ENCODE measurements around the gene PTPRG.

Gene PTPRG

DNA sequence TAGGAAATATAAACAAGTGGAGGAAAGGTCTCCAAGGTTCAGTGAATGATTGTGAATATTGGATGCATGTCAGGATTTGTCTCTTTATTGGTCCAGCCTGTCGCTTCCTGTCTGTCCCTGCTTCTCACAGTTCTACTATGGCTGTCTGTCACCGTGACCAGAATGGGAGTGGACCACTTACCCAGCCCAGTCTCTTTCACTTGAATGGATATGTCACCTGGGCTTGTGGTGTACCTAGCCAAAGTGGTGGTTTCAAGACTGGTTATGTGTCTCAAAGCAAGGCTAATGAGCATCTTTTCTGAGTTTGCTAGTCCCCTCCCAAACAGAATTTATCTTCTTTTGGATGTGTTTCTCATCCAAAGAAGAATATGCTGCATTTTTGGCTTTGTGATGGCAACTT is 231.7 kb downstream of the PTPRG start:
- no peaks in the 10 kb centered on the region for H3K9me3 ChIP-seq (ENCODE audit: insufficient read depth, low read depth, low read length)
- no peak overlapping the region for H2AFZ ChIP-seq (ENCODE audit: low read length)
- no peaks in the 10 kb centered on the region for H3K9me2 ChIP-seq (replicated peaks; ENCODE audit: low read depth, low read length)
- no peaks in the 10 kb centered on the region for H3K79me2 ChIP-seq (ENCODE audit: insufficient read depth, low read length)
- no peaks in the 10 kb centered on the region for H4K20me1 ChIP-seq (ENCODE audit: insufficient read depth, low read length, poor library complexity, severe bottlenecking)
- H3K36me3 ChIP-seq (ENCODE audit: insufficient read depth, low read length): no peaks in the 10 kb centered on the region
- H3K9ac ChIP-seq (ENCODE audit: low read depth, low read length, poor library complexity, severe bottlenecking): no peak overlapping the region
- H3F3A ChIP-seq (ENCODE audit: low read depth): no peaks in the 10 kb centered on the region
- no peaks in the 10 kb centered on the region for H3K27me3 ChIP-seq (ENCODE audit: insufficient read depth, low read length, poor library complexity, severe bottlenecking)
- no peak overlapping the region for H3K4me3 ChIP-seq (ENCODE audit: low read length, poor library complexity, severe bottlenecking)
- TF ChIP-seq EZH2phosphoT487 (IDR thresholded peaks at IDR 0.05; ENCODE audit: borderline replicate concordance): no peak
- TF ChIP-seq, protein P1, sequence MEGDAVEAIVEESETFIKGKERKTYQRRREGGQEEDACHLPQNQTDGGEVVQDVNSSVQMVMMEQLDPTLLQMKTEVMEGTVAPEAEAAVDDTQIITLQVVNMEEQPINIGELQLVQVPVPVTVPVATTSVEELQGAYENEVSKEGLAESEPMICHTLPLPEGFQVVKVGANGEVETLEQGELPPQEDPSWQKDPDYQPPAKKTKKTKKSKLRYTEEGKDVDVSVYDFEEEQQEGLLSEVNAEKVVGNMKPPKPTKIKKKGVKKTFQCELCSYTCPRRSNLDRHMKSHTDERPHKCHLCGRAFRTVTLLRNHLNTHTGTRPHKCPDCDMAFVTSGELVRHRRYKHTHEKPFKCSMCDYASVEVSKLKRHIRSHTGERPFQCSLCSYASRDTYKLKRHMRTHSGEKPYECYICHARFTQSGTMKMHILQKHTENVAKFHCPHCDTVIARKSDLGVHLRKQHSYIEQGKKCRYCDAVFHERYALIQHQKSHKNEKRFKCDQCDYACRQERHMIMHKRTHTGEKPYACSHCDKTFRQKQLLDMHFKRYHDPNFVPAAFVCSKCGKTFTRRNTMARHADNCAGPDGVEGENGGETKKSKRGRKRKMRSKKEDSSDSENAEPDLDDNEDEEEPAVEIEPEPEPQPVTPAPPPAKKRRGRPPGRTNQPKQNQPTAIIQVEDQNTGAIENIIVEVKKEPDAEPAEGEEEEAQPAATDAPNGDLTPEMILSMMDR (conservative IDR thresholded peaks at IDR 0.05; ENCODE audit: low read length): no peak
- no peak overlapping the region for H3K4me2 ChIP-seq (ENCODE audit: low read depth, low read length, poor library complexity, severe bottlenecking)
- H3K4me1 ChIP-seq (ENCODE audit: insufficient read depth, low read length, poor library complexity, severe bottlenecking): no peaks in the 10 kb centered on the region

DNA sequence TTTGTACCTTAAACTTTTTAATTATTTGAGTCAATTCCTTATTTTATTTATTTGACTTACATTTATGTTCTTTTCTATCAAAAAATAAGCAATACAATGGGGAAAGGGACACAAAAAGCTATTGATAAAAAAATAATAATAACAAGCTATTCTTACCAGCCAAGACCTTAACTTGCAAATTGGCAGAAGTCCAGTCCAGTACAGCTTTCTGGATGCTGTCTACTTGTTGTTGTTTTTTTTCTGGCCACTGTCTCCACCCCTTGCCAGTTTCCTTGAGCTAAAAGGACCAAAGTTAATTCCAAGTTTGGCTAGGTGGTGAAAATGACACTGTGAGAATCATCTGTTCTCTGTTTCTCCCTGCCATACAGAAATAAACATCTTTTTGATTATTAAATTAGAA is 232.2 kb downstream of the PTPRG start:
- H3K9me3 ChIP-seq (ENCODE audit: insufficient read depth, low read depth, low read length): no peaks in the 10 kb centered on the region
- no peak for TF ChIP-seq EZH2phosphoT487 (IDR thresholded peaks at IDR 0.05; ENCODE audit: borderline replicate concordance)
- TF ChIP-seq, protein P1 (conservative IDR thresholded peaks at IDR 0.05; ENCODE audit: low read length): no peak
- H3K79me2 ChIP-seq (ENCODE audit: insufficient read depth, low read length): no peaks in the 10 kb centered on the region

DNA sequence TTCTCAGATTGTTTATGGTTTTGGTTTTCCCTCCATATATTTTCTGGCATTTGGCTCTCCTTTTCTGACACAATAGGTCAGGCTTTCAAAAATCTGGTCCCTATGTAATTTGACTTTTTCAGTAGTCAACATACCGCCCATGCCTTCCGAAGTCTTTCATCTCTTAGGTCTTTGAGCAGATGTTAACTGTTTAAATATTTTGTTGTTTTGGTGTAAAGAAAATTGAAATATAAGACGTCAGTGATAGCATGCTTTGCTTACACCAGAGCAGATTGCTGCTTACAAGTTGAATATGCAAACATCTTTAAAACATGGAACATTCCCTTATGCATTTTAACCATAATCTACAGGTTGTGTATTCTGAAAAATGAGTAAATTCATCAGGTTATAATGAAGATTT is 233.0 kb downstream of the PTPRG start:
- TF ChIP-seq EZH2phosphoT487 (IDR thresholded peaks at IDR 0.05; ENCODE audit: borderline replicate concordance): no peak
- TF ChIP-seq, protein P1 (conservative IDR thresholded peaks at IDR 0.05; ENCODE audit: low read length): no peak
- Histone ChIP-seq H3K9me3 (ENCODE audit: insufficient read depth, low read depth, low read length) (no peaks in the 10 kb centered on the region), H3F3A (ENCODE audit: low read depth) (no peaks in the 10 kb centered on the region), H3K9me2 (replicated peaks; ENCODE audit: low read depth, low read length) (no peaks in the 10 kb centered on the region), H3K27me3 (ENCODE audit: insufficient read depth, low read length, poor library complexity, severe bottlenecking) (no peaks in the 10 kb centered on the region), H2AFZ (ENCODE audit: low read length) (no peak overlapping the region), H4K20me1 (ENCODE audit: insufficient read depth, low read length, poor library complexity, severe bottlenecking) (no peaks in the 10 kb centered on the region), H3K36me3 (ENCODE audit: insufficient read depth, low read length) (no peaks in the 10 kb centered on the region), H3K4me2 (ENCODE audit: low read depth, low read length, poor library complexity, severe bottlenecking) (no peak overlapping the region), H3K4me1 (ENCODE audit: insufficient read depth, low read length, poor library complexity, severe bottlenecking) (no peaks in the 10 kb centered on the region), H3K79me2 (ENCODE audit: insufficient read depth, low read length) (no peaks in the 10 kb centered on the region), H3K9ac (ENCODE audit: low read depth, low read length, poor library complexity, severe bottlenecking) (no peak overlapping the region), H3K4me3 (ENCODE audit: low read length, poor library complexity, severe bottlenecking) (no peak overlapping the region)

More for the DNA sequence above, 232.2 kb downstream of the PTPRG start:
- no peaks in the 10 kb centered on the region for H3K9me2 ChIP-seq (replicated peaks; ENCODE audit: low read depth, low read length)
- no peaks in the 10 kb centered on the region for H3F3A ChIP-seq (ENCODE audit: low read depth)
- H4K20me1 ChIP-seq (ENCODE audit: insufficient read depth, low read length, poor library complexity, severe bottlenecking): no peaks in the 10 kb centered on the region
- no peak overlapping the region for H3K4me3 ChIP-seq (ENCODE audit: low read length, poor library complexity, severe bottlenecking)
- no peaks in the 10 kb centered on the region for H3K4me1 ChIP-seq (ENCODE audit: insufficient read depth, low read length, poor library complexity, severe bottlenecking)
- H3K4me2 ChIP-seq (ENCODE audit: low read depth, low read length, poor library complexity, severe bottlenecking): no peak overlapping the region
- H2AFZ ChIP-seq (ENCODE audit: low read length): no peak overlapping the region
- no peaks in the 10 kb centered on the region for H3K36me3 ChIP-seq (ENCODE audit: insufficient read depth, low read length)
- no peak overlapping the region for H3K9ac ChIP-seq (ENCODE audit: low read depth, low read length, poor library complexity, severe bottlenecking)
- no peaks in the 10 kb centered on the region for H3K27me3 ChIP-seq (ENCODE audit: insufficient read depth, low read length, poor library complexity, severe bottlenecking)

All from Loucy (cell line).